Thymus (tissue), 14 donors: Measurements from ENCODE around the gene ANAPC13. TPM values are rescaled to one million over a fixed set of nuclear protein-coding genes. Genes with fewer than 3 reads are reported as not detected.

ENCODE experiments used
- DNase-seq, 9 donors: peaks; one replicate each; pipeline ENCODE4 v3.0.0-alpha.2; 2013; ENCODE audit warnings: low spot score in 9 of 9, low read depth in 6 of 9, missing footprints in 1 of 9
- H3K27ac ChIP-seq, 2 donors: one replicate each; pipeline ENCODE4 v1.5.1; 2013; ENCODE audit warnings: control low read depth in 1 of 2, low read depth in 1 of 2, low read length in 1 of 2, mild to moderate bottlenecking in 1 of 2, moderate library complexity in 1 of 2
- H3K27me3 ChIP-seq, 2 donors: one replicate each; pipeline ENCODE4 v1.5.1; 2013; ENCODE audit warnings: low read length in 1 of 2; ENCODE audit not compliant: control insufficient read depth in 2 of 2, insufficient read depth in 1 of 2
- H3K36me3 ChIP-seq, 2 donors: one replicate each; pipeline ENCODE4 v1.5.1; 2013; ENCODE audit warnings: low read length in 1 of 2, mild to moderate bottlenecking in 1 of 2, moderate library complexity in 1 of 2; ENCODE audit not compliant: control insufficient read depth in 2 of 2, insufficient read depth in 2 of 2
- H3K4me1 ChIP-seq, 2 donors: one replicate each; pipeline ENCODE4 v1.5.1; 2013; ENCODE audit warnings: low read length in 2 of 2; ENCODE audit not compliant: control insufficient read depth in 2 of 2, insufficient read depth in 2 of 2
- H3K4me3 ChIP-seq, 2 donors: one replicate each; pipeline ENCODE4 v1.5.1; 2013; ENCODE audit warnings: low read length in 2 of 2, control low read depth in 1 of 2, mild to moderate bottlenecking in 1 of 2
- H3K9me3 ChIP-seq, 2 donors: one replicate each; pipeline ENCODE4 v1.5.1; 2013; ENCODE audit warnings: low read length in 1 of 2, mild to moderate bottlenecking in 1 of 2; ENCODE audit not compliant: control insufficient read depth in 2 of 2, insufficient read depth in 1 of 2
- WGBS: extraction: QIAGEN DNeasy Blood & Tissue Kit; methylation state at CpG from one replicate; pipeline ENCODE4 v1.1.7; 2013; 5-methylcytosine and 5-hydroxymethylcytosine counted together
- long read RNA-seq, 10 donors: transcript quantifications; one replicate each; lab custom pipeline, GENCODE V29; 2026
- polyA plus RNA-seq: library from polyadenylated mRNA; stranded (reverse); fragments of 200-250 nt; gene quantifications from one replicate; pipeline ENCODE4 v1.2.3, GENCODE V29; 2013
- total RNA-seq: library from RNA; stranded (reverse); fragments of 120-200 nt; gene quantifications from one replicate; pipeline ENCODE4 v1.2.4, GENCODE V29; 2013
- donor health status: healthy.

Gene ANAPC13
- 41.2 TPM for total RNA-seq
- 83.9 TPM for polyA plus RNA-seq
- long read RNA-seq, donor 1, partial matches to known transcripts = 0 of 3 reads
- long read RNA-seq, donor 1, other reads (novel, unspliced or antisense) = 0 of 3 reads
- long read RNA-seq, donor 2, transcript ANAPC13-201 (3 exons, 1,209 nt) = major isoform, 30 of 61 reads
- long read RNA-seq, donor 2, transcript ANAPC13-204 (3 exons, 1,840 nt) = minor isoform, 22 of 61 reads
- long read RNA-seq, donor 2, transcript ANAPC13-203 (2 exons, 686 nt) = minor isoform, 6 of 61 reads
- long read RNA-seq, donor 2, partial matches to known transcripts = 0 of 61 reads
- long read RNA-seq, donor 2, other reads (novel, unspliced or antisense) = 0 of 61 reads
- long read RNA-seq, donor 3, transcript ANAPC13-203 (2 exons, 686 nt) = minor isoform, 9 of 51 reads
- long read RNA-seq, donor 3, transcript ANAPC13-204 (3 exons, 1,840 nt) = minor isoform, 17 of 51 reads
- long read RNA-seq, donor 3, transcript ANAPC13-201 (3 exons, 1,209 nt) = major isoform, 23 of 51 reads
- long read RNA-seq, donor 3, partial matches to known transcripts = 0 of 51 reads
- long read RNA-seq, donor 3, other reads (novel, unspliced or antisense) = 0 of 51 reads
- long read RNA-seq, donor 4, transcript ANAPC13-204 (3 exons, 1,840 nt) = major isoform, 11 of 23 reads
- long read RNA-seq, donor 4, partial matches to known transcripts = 8 of 23 reads
- long read RNA-seq, donor 4, other reads (novel, unspliced or antisense) = 0 of 23 reads
- long read RNA-seq, donor 5, transcript ANAPC13-203 (2 exons, 686 nt) = minor isoform, 15 of 93 reads
- long read RNA-seq, donor 5, transcript ANAPC13-204 (3 exons, 1,840 nt) = minor isoform, 15 of 93 reads
- long read RNA-seq, donor 5, transcript ANAPC13-201 (3 exons, 1,209 nt) = major isoform, 58 of 93 reads
- long read RNA-seq, donor 5, partial matches to known transcripts = 0 of 93 reads
- long read RNA-seq, donor 5, other reads (novel, unspliced or antisense) = 0 of 93 reads
- long read RNA-seq, donor 6, transcript ANAPC13-204 (3 exons, 1,840 nt) = minor isoform, 9 of 36 reads
- long read RNA-seq, donor 6, transcript ANAPC13-201 (3 exons, 1,209 nt) = major isoform, 12 of 36 reads
- long read RNA-seq, donor 6, partial matches to known transcripts = 5 of 36 reads
- long read RNA-seq, donor 6, other reads (novel, unspliced or antisense) = 6 of 36 reads
- long read RNA-seq, donor 7, transcript ANAPC13-204 (3 exons, 1,840 nt) = major isoform, 13 of 27 reads
- long read RNA-seq, donor 7, transcript ANAPC13-201 (3 exons, 1,209 nt) = minor isoform, 11 of 27 reads
- long read RNA-seq, donor 7, partial matches to known transcripts = 0 of 27 reads
- long read RNA-seq, donor 7, other reads (novel, unspliced or antisense) = 0 of 27 reads
- long read RNA-seq, donor 8, transcript ANAPC13-204 (3 exons, 1,840 nt) = major isoform, 5 of 10 reads
- long read RNA-seq, donor 8, partial matches to known transcripts = 0 of 10 reads
- long read RNA-seq, donor 8, other reads (novel, unspliced or antisense) = 0 of 10 reads
- long read RNA-seq, donor 9, transcript ANAPC13-204 (3 exons, 1,840 nt) = minor isoform, 6 of 32 reads
- long read RNA-seq, donor 9, transcript ANAPC13-203 (2 exons, 686 nt) = minor isoform, 5 of 32 reads
- long read RNA-seq, donor 9, transcript ANAPC13-201 (3 exons, 1,209 nt) = major isoform, 14 of 32 reads
- long read RNA-seq, donor 9, partial matches to known transcripts = 6 of 32 reads
- long read RNA-seq, donor 9, other reads (novel, unspliced or antisense) = 0 of 32 reads
- long read RNA-seq, donor 10, transcript ANAPC13-201 (3 exons, 1,209 nt) = minor isoform, 9 of 44 reads
- long read RNA-seq, donor 10, transcript ANAPC13-204 (3 exons, 1,840 nt) = major isoform, 10 of 44 reads
- long read RNA-seq, donor 10, partial matches to known transcripts = 21 of 44 reads
- long read RNA-seq, donor 10, other reads (novel, unspliced or antisense) = 0 of 44 reads

- H3K9me3 ChIP-seq = no peaks in the 10 kb centered on the region
- H3K27ac ChIP-seq = peak within 1 kb of the TSS; percentile 96 to 97
- H3K27me3 ChIP-seq = no peaks in the 10 kb centered on the region
- H3K36me3 ChIP-seq = peaks cover 7 to 24% of the 10 kb centered on the region in 2 donors
- H3K4me3 ChIP-seq = peak within 1 kb of the TSS; percentile 63 to 99
- peak; percentile 87 to 98 (median 93) for DNase-seq
- H3K4me1 ChIP-seq = peaks cover 12 to 25% of the 10 kb centered on the region in 2 donors
- WGBS = under 1% methylated on average over 81 of the region's 81 CpGs
Measured at GRCh38 chr3:134485718-134486576, at the start of gene ANAPC13, which contains the start of gene CEP63. Gene ANAPC13, minus strand, starts transcription at chr3:134485985. Its CDS starts 3,081 bp downstream, at chr3:134482904. Gene CEP63, plus strand, starts transcription at chr3:134486057. Its CDS starts 9,264 bp downstream, at chr3:134495321.

- 96% methylated on average over 4 of the region's 4 CpGs for WGBS
- no peak overlapping the region for H3K4me3 ChIP-seq
- no peaks in the 10 kb centered on the region for H3K27me3 ChIP-seq
- peaks cover 14 to 42% of the 10 kb centered on the region in 2 donors for H3K36me3 ChIP-seq
- no peak for DNase-seq
- no peak overlapping the region for H3K27ac ChIP-seq
- H3K4me1 ChIP-seq = no peaks in the 10 kb centered on the region
- no peaks in the 10 kb centered on the region for H3K9me3 ChIP-seq
Measured at GRCh38 chr3:134535186-134535970, 49.6 kb upstream of the ANAPC13 start.

GRCh38 chr3:134533493-134533892 lies 47.7 kb upstream of the ANAPC13 start:
- Histone ChIP-seq H3K4me1 (no peaks in the 10 kb centered on the region), H3K36me3 (peaks cover 14 to 42% of the 10 kb centered on the region in 2 donors), H3K4me3 (no peak overlapping the region), H3K27me3 (no peaks in the 10 kb centered on the region), H3K27ac (no peak overlapping the region), H3K9me3 (no peaks in the 10 kb centered on the region)
- no peak for DNase-seq
- 95% methylated on average over 1 of the region's 1 CpG for WGBS

- peaks cover 1 to 6% of the 10 kb centered on the region in 2 donors for H3K36me3 ChIP-seq
- WGBS = 98% methylated on average over 7 of the region's 7 CpGs
- no peaks in the 10 kb centered on the region for H3K4me1 ChIP-seq
- no peaks in the 10 kb centered on the region for H3K27me3 ChIP-seq
- H3K27ac ChIP-seq = no peak overlapping the region
- no peak overlapping the region for H3K4me3 ChIP-seq
- no peak for DNase-seq
- peaks cover 0 to 3% of the 10 kb centered on the region in 2 donors for H3K9me3 ChIP-seq
Measured at GRCh38 chr3:134527538-134528186, 41.9 kb upstream of the ANAPC13 start.

- DNase-seq = peak in 2 of 9 donors; percentile 4
- no peak overlapping the region for H3K27ac ChIP-seq
- 99% methylated on average over 4 of the region's 4 CpGs for WGBS
- H3K36me3 ChIP-seq = peaks cover 2 to 6% of the 10 kb centered on the region in 2 donors
- H3K4me1 ChIP-seq = no peaks in the 10 kb centered on the region
- H3K4me3 ChIP-seq = no peak overlapping the region
- no peaks in the 10 kb centered on the region for H3K27me3 ChIP-seq
- peaks cover 0 to 3% of the 10 kb centered on the region in 2 donors for H3K9me3 ChIP-seq
Measured at GRCh38 chr3:134527037-134527436, 41.3 kb upstream of the ANAPC13 start.

- no peaks in the 10 kb centered on the region for H3K4me1 ChIP-seq
- 97% methylated on average over 1 of the region's 1 CpG for WGBS
- H3K36me3 ChIP-seq = peaks cover 2 to 6% of the 10 kb centered on the region in 2 donors
- H3K27me3 ChIP-seq = no peaks in the 10 kb centered on the region
- H3K27ac ChIP-seq = no peak overlapping the region
- DNase-seq = no peak
- H3K4me3 ChIP-seq = no peak overlapping the region
- peaks cover 0 to 3% of the 10 kb centered on the region in 2 donors for H3K9me3 ChIP-seq
Measured at GRCh38 chr3:134526319-134526718, 40.5 kb upstream of the ANAPC13 start.
